Right ventricle myocardium superior (tissue), 1 donor: ENCODE results near the gene FNDC5. TPM values are rescaled to one million over a fixed set of nuclear protein-coding genes. Genes with fewer than 3 reads are reported as not detected.

Source experiments
- ATAC-seq: fragments of 200-7000 bp; cut with Tn5 transposase; one replicate; pipeline ENCODE4 v1.9.1; 2020; ENCODE audit warnings: mild to moderate bottlenecking; ENCODE audit not compliant: poor library complexity
- DNase-seq: peaks from one replicate; pipeline ENCODE4 v3.0.0-alpha.2; 2020
- intact Hi-C: fragments of 100-400 bp; cut with DNase I; formaldehyde crosslinking; loops from one replicate; pipeline ENCODE4 v1.11.2; 2022
- total RNA-seq: library from RNA; stranded (reverse); fragmentation: NEBNext Ultra II Directional; extraction: Animal tissue kit (Norgen Biotek cat#: 25700); gene quantifications from one replicate; pipeline ENCODE4 v1.2.1, GENCODE V29; 2021
- donor health status: DM: no; HTN: yes; CAD: no; lungs with severe emphysema.

Gene FNDC5
- total RNA-seq, 1 donor from 2014 or later, result 139 TPM

DNA sequence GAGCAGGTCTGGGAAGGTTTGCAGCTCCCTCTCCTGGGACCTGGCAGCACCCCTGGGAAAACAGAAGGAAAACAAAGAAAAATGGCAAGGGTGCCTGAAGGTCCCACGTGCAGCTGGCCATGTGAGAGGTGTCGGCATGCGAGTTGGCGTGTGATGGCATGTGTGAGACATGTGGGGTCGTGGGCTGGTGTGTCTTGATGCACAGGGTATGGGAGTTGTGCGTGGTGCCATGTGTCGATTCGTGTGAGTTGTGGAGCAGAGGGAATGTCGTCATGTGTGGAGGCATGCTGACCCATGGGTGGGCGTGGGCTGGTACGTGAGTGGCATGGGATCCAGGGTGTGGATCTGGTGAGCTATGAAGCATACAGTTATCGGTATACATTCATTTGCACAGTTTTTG is 16.9 kb upstream of the FNDC5 start:
- intact Hi-C loops, result no loop called here
- ATAC-seq (no peak), DNase-seq (no peak)

DNA sequence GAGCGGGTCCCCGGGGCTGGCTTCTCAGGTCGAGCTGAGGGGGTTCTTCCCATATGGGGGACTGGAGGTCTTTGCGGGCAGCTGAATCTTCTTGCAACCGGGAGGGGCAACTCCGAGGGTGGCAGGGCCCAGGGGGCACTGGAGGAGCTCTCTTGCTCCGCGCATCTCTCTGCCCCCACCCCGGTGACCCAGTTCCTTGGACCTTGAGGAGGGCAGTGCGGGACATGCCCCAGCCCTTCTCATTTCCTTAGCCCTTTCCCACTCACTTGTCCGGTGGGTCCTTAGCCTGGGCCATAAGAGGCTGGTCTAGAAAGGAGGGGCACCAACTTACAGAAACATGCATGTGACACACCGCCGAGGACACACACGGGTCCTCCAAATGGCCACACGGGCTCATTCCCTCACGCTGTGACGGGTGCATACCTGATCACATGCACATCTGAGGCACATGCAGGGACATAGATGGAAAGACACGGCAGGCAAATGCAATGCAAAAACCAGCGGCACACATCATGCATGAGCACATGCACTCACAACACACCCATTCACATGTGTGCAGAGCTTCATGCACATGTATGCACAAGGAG is 16.2 kb upstream of the FNDC5 start:
- intact Hi-C loops, result no loop called here
- DNase-seq (no peak), ATAC-seq (no peak)

DNA sequence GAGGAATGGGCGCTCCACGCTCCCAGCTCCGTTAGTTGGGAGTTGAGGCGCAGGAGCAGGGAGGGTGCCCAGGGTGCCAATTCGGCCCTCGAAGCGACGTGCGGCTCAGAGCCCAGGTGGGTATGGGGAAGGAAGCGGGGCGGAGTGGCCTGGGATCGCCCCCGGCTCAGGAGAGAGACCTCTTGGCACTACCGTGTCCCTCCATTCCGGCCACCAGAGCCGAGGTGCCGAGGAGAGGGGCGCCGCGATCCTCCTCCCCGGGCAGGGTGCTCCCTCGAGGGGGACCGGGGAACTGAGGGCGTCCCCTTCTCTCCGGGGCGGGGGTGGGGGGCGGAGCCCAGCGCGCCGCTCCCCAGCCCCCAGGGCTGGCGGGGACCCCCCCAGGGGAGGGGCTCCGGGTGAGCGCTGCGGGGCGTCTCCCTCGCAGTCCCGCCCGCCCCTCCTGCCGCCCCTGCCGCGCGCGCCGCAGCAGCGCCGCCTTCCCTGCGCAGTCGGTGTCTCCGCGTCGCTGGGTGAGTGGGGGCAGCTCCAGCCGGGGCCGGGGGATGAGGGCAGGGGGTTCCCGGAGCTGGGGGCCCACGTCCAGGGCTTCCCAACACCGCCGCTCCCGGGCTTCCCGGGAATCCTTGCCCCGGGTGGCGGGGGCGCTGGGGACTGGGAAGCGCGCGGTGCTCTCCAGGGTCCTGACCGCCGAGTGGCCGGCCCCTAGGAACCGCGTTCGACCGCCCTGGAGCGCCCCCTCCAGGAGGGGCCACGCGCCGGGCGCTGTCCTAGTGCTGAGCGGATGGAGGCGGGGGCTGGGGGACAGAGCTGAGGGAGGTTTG is 15.5 kb upstream of the FNDC5 start, which contains the start of gene HPCA:
HPCA (plus strand) TSS at position 488 of the 824 bp plus-strand sequence. CDS start 2,408 bp downstream, outside the sequence.
- intact Hi-C loops, result no loop called here
- ATAC-seq (peak; percentile 76), DNase-seq (peak; percentile 72)

DNA sequence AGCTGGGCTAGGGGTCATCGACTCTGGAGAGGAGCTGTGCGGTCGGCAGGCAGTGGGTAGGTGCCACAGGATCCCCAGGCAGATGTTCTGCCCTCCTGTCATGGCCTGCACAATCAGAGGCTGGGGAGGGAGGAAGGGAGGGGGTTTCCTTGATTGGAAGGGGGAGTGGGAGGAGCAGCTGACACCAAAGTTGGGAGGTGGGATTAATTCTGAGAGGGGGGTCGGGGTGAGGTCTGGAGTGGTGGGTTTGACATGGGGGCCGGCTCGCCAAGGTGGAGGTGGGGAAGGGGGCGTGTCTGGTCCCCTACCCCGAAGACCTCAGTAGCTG is 14.9 kb upstream of the FNDC5 start:
- intact Hi-C loops, result no loop called here
- ATAC-seq (no peak), DNase-seq (no peak)

DNA sequence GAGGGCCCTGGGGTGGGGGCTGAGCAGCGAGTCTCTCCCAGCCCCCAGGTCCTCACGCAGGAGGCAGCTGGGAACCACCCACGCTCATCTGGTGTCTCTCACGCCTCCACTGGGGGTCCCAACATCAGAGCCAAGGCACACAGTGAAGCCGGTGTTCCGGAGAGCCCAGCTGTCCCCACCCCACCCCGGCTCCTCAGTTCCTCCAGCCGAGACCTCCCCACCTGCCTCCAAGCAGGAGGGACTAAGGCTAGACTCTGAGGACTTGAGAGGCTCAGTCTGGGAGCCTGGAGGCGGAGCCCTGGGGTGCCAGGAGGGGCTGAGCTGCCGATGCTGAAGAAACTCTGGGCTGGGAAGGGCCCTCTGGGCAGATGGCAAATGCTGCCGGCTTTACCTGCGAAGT is 14.0 kb upstream of the FNDC5 start:
- intact Hi-C loops, result no loop called here
- no peak for DNase-seq
- ATAC-seq, result no peak

DNA sequence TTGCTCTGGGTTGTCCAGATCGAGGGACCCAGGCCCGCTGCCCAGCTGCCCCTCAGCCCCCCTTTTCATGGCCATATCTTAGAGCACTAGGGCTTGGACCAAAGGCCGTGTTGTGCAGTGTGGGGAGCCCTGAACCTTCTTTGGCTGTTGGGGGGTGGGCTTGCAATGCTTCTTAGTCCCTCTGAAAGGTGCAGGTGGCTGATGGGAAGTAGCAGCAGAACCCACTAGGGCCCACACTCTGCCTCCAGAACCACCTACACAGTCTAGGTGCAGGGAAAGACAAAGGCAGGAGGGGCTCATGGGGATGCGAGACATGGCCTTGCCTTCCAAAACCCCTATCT is 13.3 kb upstream of the FNDC5 start:
- ATAC-seq, result no peak
- intact Hi-C loops, result no loop called here
- DNase-seq, result no peak

DNA sequence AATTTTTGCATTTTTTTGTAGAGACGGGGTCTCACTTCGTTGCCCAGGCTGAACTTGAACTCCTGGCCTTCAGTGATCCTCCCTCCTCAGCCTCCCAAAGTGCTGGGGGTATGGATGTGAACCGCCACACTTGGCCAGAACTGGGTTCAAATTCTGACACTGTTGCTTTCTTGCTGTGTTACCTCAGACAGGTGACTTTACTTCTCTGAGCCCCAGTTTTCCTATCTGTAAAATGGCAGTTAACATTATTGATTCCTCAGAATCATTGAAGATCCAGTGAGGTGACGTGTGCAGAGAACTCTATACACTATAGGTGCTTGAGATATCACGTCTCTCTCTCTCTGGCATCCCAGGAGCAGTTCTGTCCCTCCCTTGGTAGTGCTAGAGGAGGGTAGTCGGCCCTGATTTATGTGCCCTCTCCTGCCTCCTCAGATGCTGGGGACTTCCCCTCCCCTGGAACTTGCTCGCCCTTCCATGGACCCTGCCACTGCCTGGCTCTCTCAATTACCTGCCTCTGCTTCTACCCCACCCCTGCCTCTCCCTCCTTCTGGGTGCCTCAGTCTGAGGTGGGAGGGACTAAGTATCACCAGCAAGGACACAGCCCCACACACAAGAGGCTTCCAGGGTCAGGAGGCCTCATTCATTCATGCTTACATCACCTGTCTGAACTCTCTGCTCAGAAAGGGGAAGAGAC is 12.8 kb upstream of the FNDC5 start:
- DNase-seq (no peak), ATAC-seq (no peak)
- intact Hi-C loops, result no loop called here

DNA sequence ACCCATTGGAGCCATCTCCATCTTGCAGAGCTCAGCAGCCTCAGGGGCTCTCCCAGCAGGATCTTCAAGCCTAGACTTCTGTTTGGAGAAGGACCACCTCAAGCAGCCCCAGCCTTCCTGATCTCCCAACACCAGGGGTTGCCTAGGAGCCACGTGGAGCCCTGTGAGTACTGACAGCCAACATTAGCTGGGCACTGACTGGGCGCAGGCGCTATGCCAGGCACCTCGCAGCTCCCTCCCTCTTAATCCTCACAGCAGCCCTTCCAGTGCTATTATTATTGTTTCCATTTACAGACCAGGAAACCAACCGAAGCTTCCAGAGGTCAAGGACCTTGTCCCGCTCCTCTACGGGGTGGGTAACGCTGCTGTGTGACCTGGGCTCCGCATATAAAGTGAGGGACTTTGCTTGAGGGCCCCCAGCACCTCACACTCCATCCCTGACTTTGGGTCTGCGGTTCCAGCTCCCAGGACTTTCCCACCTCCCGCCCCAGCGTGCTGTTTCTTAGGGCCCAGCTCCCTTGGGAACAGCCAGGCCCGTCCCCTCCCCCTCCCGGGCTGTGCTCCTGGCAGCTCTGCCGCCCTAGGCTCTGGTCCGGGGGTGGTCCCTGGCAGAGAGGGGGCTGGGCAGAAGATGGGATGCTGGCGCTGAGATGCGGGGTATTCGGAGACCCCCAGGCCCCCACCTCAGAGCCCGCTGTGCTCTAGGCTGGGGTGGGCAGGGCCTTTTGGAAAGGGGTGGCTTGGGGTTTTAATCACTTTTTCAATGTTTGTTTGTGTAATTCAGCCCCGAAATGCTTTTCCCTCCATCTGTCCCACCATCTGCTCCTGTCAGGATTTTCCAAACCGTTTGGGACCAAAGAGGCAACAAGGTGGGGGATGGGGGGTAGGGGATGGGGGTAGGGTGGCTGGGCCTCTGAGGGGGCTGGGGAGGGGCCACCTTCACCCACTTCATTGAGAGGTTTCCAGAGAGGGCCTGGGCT is 11.4 kb upstream of the FNDC5 start:
- DNase-seq, result peak; percentile 84
- ATAC-seq, result peak; percentile 84
- intact Hi-C loops, result no loop called here

DNA sequence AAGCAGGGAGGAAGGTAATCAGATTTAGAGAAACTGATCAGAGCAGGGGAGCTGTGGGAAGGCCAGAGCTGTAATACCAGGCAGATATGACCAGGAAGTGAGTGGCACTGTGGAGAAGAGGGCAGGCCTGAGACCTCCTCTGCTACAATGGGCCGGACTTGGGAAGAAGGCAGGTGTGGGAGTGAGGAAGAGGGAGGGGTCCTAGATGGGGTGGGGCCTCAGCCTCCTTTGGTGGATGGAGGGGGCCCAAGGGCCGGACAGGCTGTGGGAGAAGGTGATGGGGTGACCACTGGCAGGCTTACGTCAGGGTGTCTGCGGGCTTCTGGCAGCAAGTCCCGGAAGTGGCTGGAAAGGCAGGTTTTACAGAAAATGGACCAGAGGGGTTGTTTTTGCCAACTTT is 10.6 kb upstream of the FNDC5 start:
- ATAC-seq, result no peak
- DNase-seq, result no peak
- intact Hi-C loops, result no loop called here

DNA sequence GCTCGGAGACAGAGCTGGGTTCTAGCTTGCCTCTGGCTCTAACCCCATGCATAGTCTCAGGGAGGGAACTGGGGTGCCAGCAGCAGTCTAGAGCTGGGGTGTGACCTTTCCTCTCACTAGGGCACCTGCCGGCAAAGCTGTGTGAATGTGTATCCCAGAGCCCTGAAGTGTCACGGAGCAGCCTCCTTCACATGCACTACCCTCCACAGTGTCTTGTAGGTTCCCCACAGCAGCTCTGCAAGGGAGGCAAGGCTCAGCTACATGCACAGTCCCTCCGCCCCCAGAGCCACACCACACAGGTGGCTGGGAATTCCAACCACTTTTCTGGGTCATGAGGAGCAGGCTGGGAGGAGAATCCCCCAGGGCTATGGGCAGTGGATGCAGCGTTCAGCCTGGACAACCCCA is 7.9 kb upstream of the FNDC5 start:
- no peak for DNase-seq
- intact Hi-C loops, result loop anchor here (10.0 kb wide), 2 partner anchors 54 to 384 kb away; no protein-coding TSS in a partner anchor

DNA sequence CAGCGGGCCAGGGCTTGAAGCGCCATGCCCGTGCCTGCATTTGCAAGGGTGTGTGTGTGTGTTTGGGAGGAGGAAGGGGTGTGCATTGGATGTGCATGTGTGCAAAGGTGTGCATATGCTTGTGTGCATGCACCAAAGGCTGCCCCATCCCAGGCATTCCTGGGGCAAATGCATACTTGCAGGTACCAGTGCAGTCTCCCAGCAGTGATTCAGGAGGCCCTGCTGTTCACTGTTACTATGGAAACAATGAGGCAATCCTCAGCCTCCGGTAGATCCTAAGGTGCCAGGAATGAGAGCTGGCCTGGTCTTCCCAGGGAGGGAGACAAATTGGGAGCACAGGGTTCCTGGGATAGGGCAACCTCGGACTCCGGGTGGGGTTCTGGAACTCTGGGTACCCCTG is 7.5 kb upstream of the FNDC5 start:
- ATAC-seq (no peak), DNase-seq (no peak)
- intact Hi-C loops, result loop anchor here (10.0 kb wide), 2 partner anchors 53 to 383 kb away; no protein-coding TSS in a partner anchor

More for the DNA sequence above, 7.9 kb upstream of the FNDC5 start:
- no peak for ATAC-seq

DNA sequence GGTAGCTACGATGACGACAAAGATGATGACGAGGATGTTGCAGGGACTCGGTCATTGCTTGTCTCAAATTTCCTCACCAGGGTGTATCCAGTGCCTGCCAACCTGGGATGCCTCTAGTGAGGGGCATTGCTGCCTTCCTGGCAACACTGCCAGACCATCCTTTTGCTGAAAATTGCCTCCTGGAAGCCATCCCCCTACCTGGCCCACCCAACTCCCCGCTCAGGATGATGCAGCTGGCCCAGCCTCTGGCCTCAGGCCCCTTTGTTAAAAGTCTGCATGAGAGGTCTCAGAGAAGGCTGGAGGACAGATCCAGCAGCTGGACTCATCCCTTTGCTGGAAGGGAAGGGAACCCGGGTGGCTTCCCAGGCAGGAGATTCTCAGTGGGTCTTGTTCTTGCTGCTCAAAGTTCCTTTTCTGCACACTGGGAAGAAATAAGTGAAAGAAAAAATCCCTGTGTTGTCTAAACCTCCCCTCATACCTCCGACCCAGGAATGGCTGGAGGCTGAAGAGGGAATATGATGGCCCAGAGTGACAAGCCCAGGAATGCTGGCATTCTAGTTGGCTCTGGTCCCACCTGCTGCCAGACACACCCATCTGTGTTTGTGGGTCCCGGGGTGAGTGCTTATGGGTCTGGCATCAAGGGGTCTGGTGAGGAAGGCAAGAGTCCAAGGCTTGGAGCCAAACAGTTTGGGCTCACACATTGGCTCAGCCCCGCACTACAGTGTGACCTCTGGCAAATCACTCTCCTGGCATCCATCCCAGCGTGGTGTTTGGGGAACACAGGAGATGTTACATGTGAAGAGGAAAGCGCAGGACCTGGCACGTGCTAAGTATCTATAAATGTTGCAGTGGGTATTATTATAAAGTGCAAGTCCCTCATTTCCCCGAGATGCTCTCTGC is 6.7 kb upstream of the FNDC5 start:
- intact Hi-C loops, result loop anchor here (10.0 kb wide), 2 partner anchors 53 to 383 kb away; no protein-coding TSS in a partner anchor
- DNase-seq (peak; percentile 81), ATAC-seq (peak; percentile 74)

DNA sequence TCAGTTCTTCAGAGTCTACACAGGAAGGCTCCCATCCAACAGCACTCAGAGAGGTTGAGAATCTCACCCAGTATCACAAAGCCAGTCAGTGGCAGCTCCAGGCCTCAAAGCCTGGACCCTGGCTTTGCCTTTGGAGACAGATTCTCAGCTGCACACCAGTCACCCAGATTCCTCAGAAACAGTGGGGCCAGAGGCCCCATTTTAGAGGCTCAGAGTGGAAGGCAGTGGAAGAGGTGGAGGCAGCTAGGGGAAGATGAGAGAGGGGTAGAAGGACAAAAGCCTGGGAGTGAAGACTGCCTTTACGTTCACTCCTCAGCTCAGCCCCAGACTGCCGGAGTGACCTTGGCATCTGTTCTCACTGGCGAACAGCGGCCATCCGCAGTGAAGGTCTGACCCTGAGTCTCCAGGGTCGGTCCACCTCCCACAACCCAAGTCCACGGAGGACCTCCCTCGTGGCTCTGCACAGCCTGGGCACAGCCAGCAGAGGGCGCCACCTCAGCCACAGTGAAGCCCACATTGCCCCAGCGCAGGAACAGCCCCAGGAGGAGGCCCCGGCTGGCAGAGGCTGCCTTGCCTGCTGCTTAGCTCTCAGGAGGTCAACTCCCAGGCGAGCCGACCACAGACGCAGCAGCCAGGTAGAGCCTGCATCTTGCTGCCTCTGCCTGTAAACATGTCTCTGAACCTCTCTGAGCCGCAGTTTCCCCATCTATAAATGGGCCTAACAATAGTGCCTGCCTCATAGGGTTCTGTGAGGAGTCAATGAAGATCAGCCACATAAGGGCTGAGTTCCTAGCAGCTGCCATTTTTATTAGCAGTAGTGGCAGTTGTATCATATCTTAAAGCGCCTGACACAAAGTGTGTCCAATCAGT is 5.9 kb upstream of the FNDC5 start:
- intact Hi-C loops, result loop anchor here (10.0 kb wide), 2 partner anchors 52 to 382 kb away; no protein-coding TSS in a partner anchor
- DNase-seq, result peak; percentile 78

DNA sequence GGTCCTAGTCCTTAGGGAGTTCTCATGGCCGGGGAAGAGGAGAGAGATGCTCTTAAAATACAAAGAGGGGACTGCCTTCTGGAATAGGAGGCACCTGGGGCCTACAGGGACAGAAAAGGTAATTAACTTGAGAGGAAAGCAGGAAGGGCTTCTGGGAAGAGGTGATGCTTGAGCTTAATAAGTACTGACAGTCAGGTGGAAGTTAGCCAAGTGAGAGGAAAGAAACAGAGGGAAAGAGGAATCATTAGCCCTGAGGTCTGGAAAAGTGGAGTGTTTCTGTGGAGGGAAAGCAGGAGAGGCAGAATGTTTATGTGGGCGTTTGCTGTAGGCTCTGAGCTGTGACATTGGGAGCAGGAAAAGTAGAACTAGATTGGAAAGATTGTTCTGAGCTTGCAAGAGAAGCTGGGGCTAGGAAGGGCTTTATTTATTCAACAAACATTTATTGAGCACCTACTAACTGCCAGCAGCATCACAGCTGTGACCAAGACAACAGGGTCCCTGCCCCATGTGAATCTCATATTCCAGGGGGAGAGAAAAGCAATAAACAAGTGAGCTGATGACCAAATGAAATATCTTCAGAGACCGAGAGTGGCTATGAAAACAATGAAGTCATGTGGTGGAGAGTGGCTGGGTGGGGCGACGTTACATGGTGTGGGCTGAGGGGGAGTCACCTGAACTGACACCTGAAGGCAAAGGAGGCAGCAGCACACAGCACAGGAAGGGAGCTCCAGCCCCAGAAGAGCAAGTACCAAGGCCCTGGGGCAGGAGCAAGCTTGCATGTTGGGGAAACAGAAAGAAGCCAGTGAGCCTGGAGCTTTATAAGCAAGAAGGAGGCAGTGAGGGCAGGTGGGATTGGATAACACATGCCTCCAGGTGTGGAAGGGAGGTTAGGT is 4.4 kb upstream of the FNDC5 start:
- intact Hi-C loops, result loop anchor here (10.0 kb wide), 2 partner anchors 50 to 380 kb away; no protein-coding TSS in a partner anchor
- DNase-seq (no peak), ATAC-seq (no peak)

More for the DNA sequence above, 5.9 kb upstream of the FNDC5 start:
- ATAC-seq, result peak; percentile 59

DNA sequence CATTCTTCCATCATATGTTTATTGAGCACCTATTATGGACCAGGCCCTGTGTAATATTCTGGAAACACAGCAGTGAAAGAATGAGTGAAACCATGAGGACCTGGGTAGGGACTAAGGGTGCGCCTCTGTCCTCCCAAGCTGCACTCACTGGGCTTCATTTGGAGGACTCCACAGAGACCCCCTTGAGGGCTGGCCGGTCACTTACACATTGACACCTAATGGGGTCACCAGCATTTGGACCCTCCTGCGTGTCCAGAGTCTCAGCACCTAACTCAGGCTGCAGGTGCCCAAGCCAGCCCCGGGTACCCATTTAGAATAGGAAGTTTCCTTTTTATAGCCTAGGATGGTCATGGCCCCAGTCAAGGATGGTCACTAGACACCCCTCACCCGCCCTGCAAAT is 2.8 kb upstream of the FNDC5 start:
- DNase-seq (no peak), ATAC-seq (no peak)
- intact Hi-C loops, result loop anchor here (10.0 kb wide), 2 partner anchors 49 to 379 kb away; no protein-coding TSS in a partner anchor

DNA sequence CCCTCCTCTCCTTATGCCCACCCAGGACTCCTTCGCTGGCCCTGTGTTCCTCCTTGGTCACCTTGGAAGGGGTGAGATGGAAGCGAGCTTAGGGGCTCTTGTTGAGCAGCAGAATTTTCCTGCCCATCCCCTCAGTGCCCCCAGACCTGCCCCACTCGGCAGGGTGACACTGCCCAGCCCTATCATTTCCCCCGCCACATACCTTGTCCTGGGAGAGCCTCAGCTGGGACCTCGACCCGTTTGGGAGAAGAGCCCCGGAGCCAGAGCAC is 1.4 kb upstream of the FNDC5 start:
- intact Hi-C loops, result loop anchor here (10.0 kb wide), 2 partner anchors 47 to 377 kb away; no protein-coding TSS in a partner anchor
- DNase-seq (no peak), ATAC-seq (no peak)
